K562 (cell line): ENCODE measurements around the gene LRRC74B. TPM values are rescaled to one million over a fixed set of nuclear protein-coding genes. Genes with fewer than 3 reads are reported as not detected.

Experiments used
- BRF2 ChIP-seq: IDR thresholded peaks from 3 replicates; pipeline ENCODE4 v1.6.1; 2011; ENCODE audit warnings: borderline replicate concordance, mild to moderate bottlenecking; ENCODE audit not compliant: insufficient read length, insufficient read depth
- CCNT2 ChIP-seq: IDR thresholded peaks from 2 replicates; pipeline ENCODE4 v1.6.1; 2011; ENCODE audit warnings: borderline replicate concordance, low read depth, mild to moderate bottlenecking, moderate library complexity, mixed read lengths, low read length; ENCODE audit not compliant: insufficient read length; ENCODE audit errors: extremely low read depth
- DDX20 ChIP-seq: fragments of 450-650 bp; IDR thresholded peaks from 2 replicates; pipeline ENCODE4 v1.6.1; 2016; ENCODE audit warnings: missing genetic modification characterization, low read depth, mild to moderate bottlenecking, missing compliant biosample characterization, moderate library complexity
- EHMT2 ChIP-seq: fragments of 450-650 bp; IDR thresholded peaks from 2 replicates; pipeline ENCODE4 v1.6.1; 2018; ENCODE audit warnings: antibody characterized with exemption
- FOXK2 ChIP-seq, 2 experiments: fragments of 450-650 bp; IDR thresholded peaks in 1 of 2; conservative IDR thresholded peaks in 1 of 2; 2 replicates each; pipeline ENCODE4 v1.6.1; 2016; ENCODE audit warnings: low read depth in 2 of 2, mild to moderate bottlenecking in 1 of 2
- GABPA ChIP-seq: fragments of 200-800 bp; sonication (Bioruptor generic); conservative IDR thresholded peaks from 2 replicates; pipeline ENCODE4 v1.6.1; 2016; ENCODE audit warnings: low read depth, missing genetic modification characterization, missing compliant biosample characterization
- GMEB1 ChIP-seq: fragments of 250-450 bp; sonication (Bioruptor Pico); IDR thresholded peaks from 2 replicates; pipeline ENCODE4 v1.4.0; 2020; ENCODE audit warnings: mild to moderate bottlenecking
- HMG20B ChIP-seq: fragments of 250-450 bp; sonication (Bioruptor Pico); IDR thresholded peaks from 2 replicates; pipeline ENCODE4 v1.5.0; 2021; ENCODE audit warnings: mild to moderate bottlenecking
- KLF10 ChIP-seq: fragments of 250-450 bp; sonication (Bioruptor Pico); IDR thresholded peaks from 2 replicates; pipeline ENCODE4 v1.6.1; 2021; ENCODE audit warnings: matching md5 sums
- MCM2 ChIP-seq: fragments of 450-650 bp; IDR thresholded peaks from 2 replicates; pipeline ENCODE4 v1.6.1; 2017; ENCODE audit warnings: low read depth, mild to moderate bottlenecking
- PHB2 ChIP-seq: fragments of 450-650 bp; IDR thresholded peaks from 2 replicates; pipeline ENCODE4 v1.6.1; 2017; ENCODE audit warnings: low read depth
- RAD51 ChIP-seq: fragments of 450-650 bp; IDR thresholded peaks from 2 replicates; pipeline ENCODE4 v1.7.1; 2016; ENCODE audit warnings: low read depth, mild to moderate bottlenecking, borderline replicate concordance
- RFX5 ChIP-seq: IDR thresholded peaks from 2 replicates; pipeline ENCODE4 v1.6.1; 2011; ENCODE audit warnings: low read depth, mild to moderate bottlenecking, improper control_type of control experiment, low read length
- SFPQ ChIP-seq: fragments of 200-400 bp; formaldehyde crosslinking; IDR thresholded peaks from 2 replicates; pipeline ENCODE4 v1.6.1; 2017; ENCODE audit warnings: mild to moderate bottlenecking, low read depth, low read length, moderate library complexity
- STAT5B ChIP-seq: fragments of 250-450 bp; sonication (Bioruptor Pico); IDR thresholded peaks from 2 replicates; pipeline ENCODE4 v1.8.0; 2021; ENCODE audit warnings: mild to moderate bottlenecking, inconsistent platforms
- U2AF1 ChIP-seq: fragments of 200-400 bp; formaldehyde crosslinking; optimal IDR thresholded peaks from 2 replicates; pipeline ENCODE3; 2017; ENCODE audit warnings: mild to moderate bottlenecking, low read depth, low read length, moderate library complexity
- ZNF23 ChIP-seq: fragments of 250-450 bp; sonication (Bioruptor Pico); IDR thresholded peaks from 2 replicates; pipeline ENCODE4 v1.4.0; 2020; ENCODE audit warnings: mild to moderate bottlenecking
- ZNF253 ChIP-seq: fragments of 250-450 bp; sonication (Bioruptor Pico); conservative IDR thresholded peaks from 2 replicates; pipeline ENCODE4 v1.6.1; 2021; ENCODE audit warnings: mild to moderate bottlenecking
- ZNF263 ChIP-seq: sonication (generic); formaldehyde crosslinking; IDR thresholded peaks from 2 replicates; pipeline ENCODE4 v1.8.0; 2022; ENCODE audit warnings: mild to moderate bottlenecking, missing genetic modification reagents, borderline replicate concordance
- polyA plus RNA-seq, 8 experiments: library from polyadenylated mRNA; depleted of rRNA in 4 of 8; stranded (reverse) in 5 of 8; unstranded in 3 of 8; fragments of >200 nt; fragmentation: Nextera tagmentation in 2 of 8; fragmentation: Illumina TruSeq in 1 of 8; extraction: Ambion mirVana in 2 of 8; extraction: Trizol in 1 of 8; gene quantifications; 2 replicates each; pipeline versions ENCODE4 v1.2.1 to v1.2.3, GENCODE V29; 2011 to 2014; ENCODE audit warnings: inconsistent platforms in 1 of 8, missing spikeins in 1 of 8
- total RNA-seq, 7 experiments: library from RNA; depleted of rRNA in 6 of 7; stranded (reverse); fragments of >200 nt in 6 of 7; fragmentation: Illumina TruSeq in 2 of 7; extraction: Trizol in 2 of 7; gene quantifications; 2 replicates each; pipeline versions ENCODE4 v1.2.1 to v1.2.3, GENCODE V29; 2011 to 2021; ENCODE audit warnings: low replicate concordance in 1 of 7
- TF ChIP-seq, protein P1 (sequence below): fragments of 250-450 bp; sonication (Bioruptor Pico); IDR thresholded peaks from 2 replicates; pipeline ENCODE4 v1.9.0; 2021; ENCODE audit warnings: mild to moderate bottlenecking
- TF ChIP-seq, protein P2 (sequence below), 2 experiments: fragments of 450-650 bp in 1 of 2; sonication (generic) in 1 of 2; formaldehyde crosslinking in 1 of 2; IDR thresholded peaks in 1 of 2; conservative IDR thresholded peaks in 1 of 2; 2 replicates each; pipeline versions ENCODE4 v1.6.1 to v1.8.1; 2016 to 2023; ENCODE audit warnings: mild to moderate bottlenecking in 2 of 2, moderate library complexity in 2 of 2, inconsistent platforms in 1 of 2, missing genetic modification reagents in 1 of 2
- TF ChIP-seq, protein P3 (sequence below): sonication (generic); formaldehyde crosslinking; IDR thresholded peaks from 2 replicates; pipeline ENCODE4 v1.9.0; 2022; ENCODE audit warnings: mild to moderate bottlenecking, missing genetic modification reagents

The LRRC74B gene
- total and polyA plus RNA-seq, 9 of the 15 experiments (the other 6 are each of a cell fraction or from before 2014, with no cell fraction given): not detected

DNA sequence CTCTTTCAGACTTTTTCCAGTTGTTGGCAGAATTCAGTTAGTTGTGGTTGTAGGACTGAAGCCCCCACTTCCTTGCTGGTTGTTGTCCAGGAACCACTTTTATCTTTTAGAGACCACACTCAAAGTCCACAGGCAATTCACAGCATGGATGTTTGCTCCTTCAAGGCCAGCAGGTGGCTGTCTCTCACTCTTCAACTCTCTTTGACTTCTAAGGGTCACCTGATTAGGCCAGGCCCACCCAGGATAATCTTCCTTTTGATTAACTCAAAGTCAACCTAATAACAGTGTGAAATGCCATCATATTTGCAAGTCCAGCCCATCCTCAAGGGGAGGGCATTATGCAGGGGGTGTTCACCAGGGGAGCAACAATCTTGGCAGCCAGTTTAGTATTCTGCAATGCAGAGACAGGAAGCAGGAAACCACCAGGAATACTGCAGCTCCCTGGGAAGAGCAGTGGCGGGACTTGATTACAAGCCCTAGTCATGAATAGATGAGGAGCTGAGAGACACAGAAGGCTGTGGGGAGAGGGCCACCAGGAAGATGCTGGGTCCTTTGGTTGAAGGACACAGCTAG lies 52.4 kb downstream of the LRRC74B start (continued):
- TF ChIP-seq, protein P1, sequence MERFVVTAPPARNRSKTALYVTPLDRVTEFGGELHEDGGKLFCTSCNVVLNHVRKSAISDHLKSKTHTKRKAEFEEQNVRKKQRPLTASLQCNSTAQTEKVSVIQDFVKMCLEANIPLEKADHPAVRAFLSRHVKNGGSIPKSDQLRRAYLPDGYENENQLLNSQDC: peak; percentile 16; the same call in 1 of the 2 replicates
- TF ChIP-seq ZNF263 (CRISPR knock-in tag): peak; percentile 69
- no peak for TF ChIP-seq GMEB1
- TF ChIP-seq, protein P2, sequence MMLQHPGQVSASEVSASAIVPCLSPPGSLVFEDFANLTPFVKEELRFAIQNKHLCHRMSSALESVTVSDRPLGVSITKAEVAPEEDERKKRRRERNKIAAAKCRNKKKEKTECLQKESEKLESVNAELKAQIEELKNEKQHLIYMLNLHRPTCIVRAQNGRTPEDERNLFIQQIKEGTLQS (IDR thresholded peaks at IDR 0.05): no peak
- TF ChIP-seq, protein P2 (CRISPR knock-in tag; conservative IDR thresholded peaks at IDR 0.05): no peak; the same call in 1 of the 2 replicates
- TF ChIP-seq U2AF1: no peak
- no peak for TF ChIP-seq BRF2
- no peak for TF ChIP-seq KLF10 (CRISPR knock-in tag)
- no peak for TF ChIP-seq CCNT2
- TF ChIP-seq HMG20B (CRISPR knock-in tag): no peak
- TF ChIP-seq STAT5B (CRISPR knock-in tag): no peak
- TF ChIP-seq PHB2: no peak
- no peak for TF ChIP-seq EHMT2
- TF ChIP-seq RAD51: no peak
- no peak for TF ChIP-seq ZNF253 (CRISPR knock-in tag)
- no peak for TF ChIP-seq SFPQ
- TF ChIP-seq FOXK2 (conservative IDR thresholded peaks at IDR 0.05 in 1 of 2, IDR thresholded peaks at IDR 0.05 in 1 of 2; ENCODE audit: low read depth in 2 of 2): no peak
- TF ChIP-seq GABPA (tag): no peak
- no peak for TF ChIP-seq RFX5
- no peak for TF ChIP-seq ZNF23 (CRISPR knock-in tag)
- TF ChIP-seq, protein P3, sequence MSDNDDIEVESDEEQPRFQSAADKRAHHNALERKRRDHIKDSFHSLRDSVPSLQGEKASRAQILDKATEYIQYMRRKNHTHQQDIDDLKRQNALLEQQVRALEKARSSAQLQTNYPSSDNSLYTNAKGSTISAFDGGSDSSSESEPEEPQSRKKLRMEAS (CRISPR knock-in tag): no peak
- no peak for TF ChIP-seq MCM2
- no peak for TF ChIP-seq DDX20 (tag)
